ENCODE data around the gene THY1.

THY1 gene

DNA sequence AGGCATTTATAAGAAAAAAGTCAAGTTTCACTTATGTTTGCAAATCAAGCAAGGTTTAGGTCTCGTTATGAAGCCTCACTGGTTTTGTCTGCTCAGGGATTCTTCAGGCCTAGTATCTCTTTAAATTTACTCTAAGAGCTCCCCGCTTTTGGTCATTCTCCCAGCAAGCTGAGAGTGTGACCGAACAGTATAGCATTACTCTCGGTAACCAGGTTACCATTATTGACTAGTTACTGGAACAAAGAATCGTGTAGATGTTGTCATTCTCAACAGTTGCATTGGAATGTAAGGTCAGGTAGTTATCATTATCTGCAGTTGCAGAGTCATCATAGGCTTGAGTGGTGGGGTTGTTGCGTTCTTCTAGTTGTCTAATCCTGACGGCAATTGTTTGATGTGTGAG lies 31.7 kb downstream of the THY1 start:
- TF ChIP-seq GATA2 (IDR thresholded peaks at IDR 0.05; ENCODE audit: low read depth, low read length) (no peak), GATA3 (IDR thresholded peaks at IDR 0.05; ENCODE audit: low read depth, low read length) (no peak)

DNA sequence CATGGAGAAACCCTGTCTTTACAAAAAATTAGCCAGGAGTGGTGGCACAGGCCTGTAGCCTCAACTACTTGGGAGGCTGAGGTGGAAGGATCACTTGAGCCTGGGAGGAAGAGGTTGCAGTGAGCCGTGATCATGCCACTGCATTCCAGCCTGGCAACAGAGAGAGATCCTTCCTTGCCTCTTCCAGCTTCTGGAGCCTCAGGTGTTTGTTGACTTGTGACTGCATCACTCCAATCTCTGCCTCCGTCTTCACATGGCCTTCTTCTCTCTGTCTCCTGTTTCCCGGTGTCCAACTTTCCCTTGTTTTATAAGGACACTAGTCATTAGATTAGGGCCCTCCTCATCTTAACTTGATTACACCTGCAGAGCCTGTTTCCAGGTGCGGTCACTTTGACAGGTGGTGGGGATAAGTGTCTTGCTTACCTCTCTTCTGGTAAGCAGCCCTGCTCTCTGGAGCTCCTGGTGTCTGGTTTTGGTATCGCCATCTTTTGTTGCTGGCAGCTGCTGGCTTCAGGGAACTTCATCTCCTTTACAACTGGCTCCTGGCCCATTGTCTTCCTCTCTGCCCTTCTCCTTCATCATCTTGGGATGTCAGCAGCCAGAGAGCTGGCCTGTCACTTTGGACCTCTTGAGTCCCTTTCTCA lies 33.2 kb downstream of the THY1 start:
- no peak for TF ChIP-seq GATA3 (IDR thresholded peaks at IDR 0.05; ENCODE audit: low read depth, low read length)
- no peak for TF ChIP-seq GATA2 (IDR thresholded peaks at IDR 0.05; ENCODE audit: low read depth, low read length)

DNA sequence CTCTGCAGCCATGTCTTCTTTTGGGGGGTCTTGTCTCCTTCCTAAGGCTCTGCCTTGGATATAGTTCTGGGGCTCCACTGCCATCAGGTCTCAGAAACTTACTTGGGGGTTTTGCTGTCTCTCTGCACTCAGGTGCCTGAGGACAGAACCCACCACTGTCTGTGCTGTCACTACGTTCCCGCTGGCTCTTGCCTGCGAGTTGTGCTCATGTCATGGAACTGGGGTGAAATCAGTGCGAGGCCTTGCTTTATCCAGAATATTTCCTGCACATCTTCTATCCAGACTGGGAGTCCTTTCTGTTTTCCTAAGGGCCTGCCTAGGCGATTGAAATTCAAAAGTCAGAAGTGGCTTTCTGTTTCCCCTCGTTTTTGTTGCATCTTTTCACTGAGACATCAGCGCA lies 34.9 kb downstream of the THY1 start:
- TF ChIP-seq GATA2 (IDR thresholded peaks at IDR 0.05; ENCODE audit: low read depth, low read length) (no peak), GATA3 (IDR thresholded peaks at IDR 0.05; ENCODE audit: low read depth, low read length) (no peak)

DNA sequence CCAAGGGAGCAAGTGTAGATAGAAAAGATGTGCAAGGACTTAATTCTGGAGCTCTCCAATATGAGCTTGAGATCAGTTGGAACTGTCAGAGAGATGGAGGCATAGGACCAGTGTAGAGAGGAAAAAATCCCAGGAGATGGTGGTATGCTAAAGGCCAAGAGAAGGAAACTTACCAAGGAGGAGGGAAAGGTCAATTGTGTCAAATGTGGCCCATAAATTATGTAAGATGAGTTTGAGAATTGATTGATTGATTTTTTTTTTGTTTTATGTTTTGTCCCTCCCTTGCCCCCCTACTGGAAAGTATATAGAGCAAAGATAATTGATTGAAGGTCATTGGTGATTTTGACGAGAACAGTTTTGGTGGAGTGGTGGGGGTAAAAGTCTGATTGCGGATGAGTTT lies 38.6 kb downstream of the THY1 start:
- no peak for TF ChIP-seq GATA2 (IDR thresholded peaks at IDR 0.05; ENCODE audit: low read depth, low read length)
- no peak for TF ChIP-seq GATA3 (IDR thresholded peaks at IDR 0.05; ENCODE audit: low read depth, low read length)

DNA sequence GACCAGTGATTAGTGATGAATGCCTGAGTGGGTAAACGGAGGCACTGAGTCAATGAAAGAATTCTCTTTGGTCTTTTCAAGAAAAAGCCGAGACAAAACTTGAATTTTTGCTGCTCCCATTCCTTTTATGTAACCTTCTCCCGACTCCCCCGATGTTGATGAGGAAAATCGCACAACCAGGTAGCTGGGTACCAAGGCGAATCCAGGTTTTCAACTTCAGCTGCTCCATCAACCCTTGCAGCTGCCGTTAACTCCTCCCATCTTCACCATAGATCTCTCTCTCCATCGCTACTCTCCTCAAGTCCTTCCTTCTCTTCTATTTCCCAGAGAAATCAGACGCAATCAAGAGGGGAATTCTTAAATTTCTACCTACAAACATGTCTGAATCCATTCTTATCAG lies 40.9 kb downstream of the THY1 start:
- TF ChIP-seq GATA3 (IDR thresholded peaks at IDR 0.05; ENCODE audit: low read depth, low read length) (no peak), GATA2 (IDR thresholded peaks at IDR 0.05; ENCODE audit: low read depth, low read length) (no peak)

DNA sequence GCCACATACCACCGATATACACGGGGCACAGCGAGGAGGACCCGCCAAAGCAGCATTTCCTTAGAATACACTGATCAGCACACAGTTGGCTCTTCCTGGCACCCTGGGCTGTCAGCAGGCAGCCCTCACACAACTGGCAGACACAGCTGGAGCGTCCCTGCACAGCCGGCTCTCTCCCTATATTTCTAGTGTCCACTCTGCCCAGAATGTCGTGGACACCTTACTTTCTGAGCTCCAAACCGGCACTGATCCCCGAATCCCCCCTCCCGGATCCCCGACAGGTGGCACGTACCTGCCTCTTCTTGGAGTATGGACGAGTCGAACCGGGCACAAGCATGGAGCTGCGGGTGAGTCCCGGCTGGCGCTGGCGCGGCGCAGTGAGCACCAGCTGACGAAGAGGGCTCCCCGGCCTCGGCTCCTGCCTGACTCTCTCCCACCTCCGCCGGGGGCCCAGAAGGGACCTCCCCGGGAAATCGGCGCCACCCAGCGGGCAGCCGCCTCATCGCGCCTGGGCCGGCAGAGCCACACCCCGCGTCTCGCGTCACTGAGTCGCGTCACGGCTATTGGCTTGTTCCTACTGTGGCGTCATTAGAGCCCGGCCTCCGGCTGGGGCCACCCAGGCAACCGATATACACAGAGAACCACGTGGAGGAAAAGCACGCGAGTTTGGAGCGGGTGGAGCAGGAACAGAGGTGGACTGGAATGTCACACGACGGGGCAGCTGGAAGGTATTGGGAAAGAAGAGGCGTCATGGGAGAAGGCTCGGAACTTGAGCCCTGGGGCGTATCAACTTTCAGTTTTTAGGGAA lies 41.6 kb downstream of the THY1 start, which contains the start of gene USP2:
TSS of gene USP2 (minus strand) at position 510 of the 808 bp plus-strand sequence. CDS start 8,210 bp downstream, outside the sequence.
- TF ChIP-seq GATA2 (IDR thresholded peaks at IDR 0.05; ENCODE audit: low read depth, low read length) = no peak
- TF ChIP-seq GATA3 (IDR thresholded peaks at IDR 0.05; ENCODE audit: low read depth, low read length) = no peak

DNA sequence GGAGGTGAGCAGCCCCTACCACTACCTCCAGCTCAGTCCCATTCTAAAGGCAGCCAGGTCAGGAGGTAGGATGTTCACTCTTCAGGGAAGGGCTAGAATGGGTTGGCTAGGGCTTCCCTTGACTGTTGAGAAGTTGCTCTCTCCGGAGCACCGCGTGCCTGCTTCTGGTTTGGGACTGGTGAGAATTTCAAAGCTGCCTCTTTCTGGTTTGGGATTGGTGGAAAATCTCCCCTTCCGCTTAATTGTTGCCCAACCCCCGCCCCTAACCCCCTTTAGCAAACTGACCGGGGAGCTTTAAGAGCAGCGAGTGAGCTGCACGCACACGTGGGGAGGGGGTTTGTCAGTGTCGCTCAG lies 42.2 kb downstream of the THY1 start:
- TF ChIP-seq GATA2 (IDR thresholded peaks at IDR 0.05; ENCODE audit: low read depth, low read length) = no peak
- no peak for TF ChIP-seq GATA3 (IDR thresholded peaks at IDR 0.05; ENCODE audit: low read depth, low read length)

DNA sequence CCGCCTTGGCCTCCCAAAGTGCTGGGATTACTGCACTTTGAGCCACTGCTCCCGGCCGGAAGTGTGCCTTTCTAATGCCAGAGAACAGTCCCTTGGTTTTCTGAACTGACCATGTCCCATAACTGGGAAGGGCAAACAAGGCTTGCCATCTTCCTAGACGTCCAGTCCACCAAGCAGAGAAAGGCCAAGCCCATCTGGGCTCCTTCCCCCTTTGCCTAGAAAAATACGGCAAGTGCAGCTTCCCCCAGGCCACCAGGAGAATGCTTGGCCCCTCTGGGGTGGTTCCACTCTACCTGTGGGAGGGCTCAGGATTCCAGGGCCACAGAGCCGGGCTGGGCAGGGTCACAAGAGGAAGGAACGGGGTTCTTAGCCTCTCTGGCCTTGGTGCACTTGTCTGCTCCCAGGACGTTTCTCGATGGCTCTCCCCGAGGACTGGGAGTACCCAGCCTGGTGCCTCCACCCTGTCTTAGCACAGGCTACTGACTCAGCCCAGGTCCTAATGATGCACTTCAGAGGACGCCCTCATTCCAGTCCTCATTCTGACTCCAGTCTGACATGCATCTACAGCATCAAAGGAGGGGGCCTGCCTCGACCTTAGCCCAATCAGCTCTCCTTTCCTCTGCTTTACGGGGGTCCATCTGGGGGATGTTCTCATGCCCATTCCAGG lies 42.7 kb downstream of the THY1 start:
- TF ChIP-seq GATA3 (IDR thresholded peaks at IDR 0.05; ENCODE audit: low read depth, low read length) (no peak), GATA2 (IDR thresholded peaks at IDR 0.05; ENCODE audit: low read depth, low read length) (no peak)

DNA sequence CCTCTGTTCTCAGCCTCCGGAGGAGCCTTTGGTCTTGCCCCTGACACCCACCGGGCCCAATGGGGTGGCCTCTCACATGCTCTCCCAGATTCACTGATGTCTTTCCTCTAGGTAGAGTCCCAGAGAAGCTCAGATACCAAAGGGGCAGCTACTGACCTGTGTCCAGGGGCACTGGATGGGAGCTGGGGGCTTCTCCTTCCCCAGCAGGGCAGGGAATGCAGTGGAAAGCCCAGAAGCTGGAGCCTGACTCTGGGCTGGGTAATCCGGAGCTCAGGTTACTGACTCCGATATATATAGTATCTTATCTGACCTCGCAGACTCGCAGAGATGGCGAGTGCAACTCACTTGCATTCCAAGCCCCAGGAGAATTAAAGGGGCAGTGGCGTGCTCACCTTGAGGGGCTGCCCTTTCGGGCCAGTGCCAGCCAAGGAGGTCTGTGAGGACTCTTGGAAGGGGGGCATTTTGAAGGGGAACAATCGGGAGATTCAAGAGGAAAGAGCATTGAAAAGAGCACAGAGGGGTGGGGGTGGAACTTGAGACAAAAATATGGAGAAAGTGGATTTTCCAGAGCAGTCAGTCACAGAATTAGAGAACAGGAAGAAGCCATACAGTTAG lies 44.0 kb downstream of the THY1 start:
- no peak for TF ChIP-seq GATA3 (IDR thresholded peaks at IDR 0.05; ENCODE audit: low read depth, low read length)
- no peak for TF ChIP-seq GATA2 (IDR thresholded peaks at IDR 0.05; ENCODE audit: low read depth, low read length)

DNA sequence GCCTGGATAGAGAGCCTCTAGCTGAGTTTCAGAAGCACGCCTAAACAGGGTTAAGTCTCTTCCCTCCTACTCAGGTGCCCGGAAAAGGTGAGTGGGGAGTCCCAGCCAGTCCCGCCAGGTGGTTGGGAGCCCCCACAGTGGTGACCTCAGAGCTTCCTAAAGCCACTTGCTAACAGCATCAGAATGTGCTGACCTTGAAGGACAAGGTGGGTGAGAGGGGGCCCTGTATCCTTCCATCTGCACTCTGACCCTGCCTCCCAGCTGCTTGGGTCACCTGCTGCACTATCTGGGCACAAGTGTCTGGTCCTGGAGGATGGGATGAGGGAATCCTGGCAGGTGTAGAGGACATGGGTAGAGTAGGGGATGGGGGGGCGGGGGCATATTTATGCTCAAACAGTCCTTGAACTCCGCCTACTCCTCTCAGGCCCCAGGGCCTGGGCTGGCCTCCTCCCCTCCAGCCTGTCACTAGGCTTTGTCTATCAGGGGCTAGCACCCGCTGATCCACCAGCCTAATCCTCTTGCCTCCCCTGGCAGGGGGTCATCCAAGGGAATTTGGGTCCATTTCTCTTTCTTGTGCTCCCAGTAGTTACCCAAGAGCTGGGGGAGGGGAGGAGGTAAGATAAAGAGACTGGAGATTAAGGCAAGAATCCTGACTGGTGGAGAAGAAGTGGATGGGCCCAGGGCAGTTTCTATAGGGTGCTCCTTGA lies 44.9 kb downstream of the THY1 start:
- no peak for TF ChIP-seq GATA3 (IDR thresholded peaks at IDR 0.05; ENCODE audit: low read depth, low read length)
- no peak for TF ChIP-seq GATA2 (IDR thresholded peaks at IDR 0.05; ENCODE audit: low read depth, low read length)

DNA sequence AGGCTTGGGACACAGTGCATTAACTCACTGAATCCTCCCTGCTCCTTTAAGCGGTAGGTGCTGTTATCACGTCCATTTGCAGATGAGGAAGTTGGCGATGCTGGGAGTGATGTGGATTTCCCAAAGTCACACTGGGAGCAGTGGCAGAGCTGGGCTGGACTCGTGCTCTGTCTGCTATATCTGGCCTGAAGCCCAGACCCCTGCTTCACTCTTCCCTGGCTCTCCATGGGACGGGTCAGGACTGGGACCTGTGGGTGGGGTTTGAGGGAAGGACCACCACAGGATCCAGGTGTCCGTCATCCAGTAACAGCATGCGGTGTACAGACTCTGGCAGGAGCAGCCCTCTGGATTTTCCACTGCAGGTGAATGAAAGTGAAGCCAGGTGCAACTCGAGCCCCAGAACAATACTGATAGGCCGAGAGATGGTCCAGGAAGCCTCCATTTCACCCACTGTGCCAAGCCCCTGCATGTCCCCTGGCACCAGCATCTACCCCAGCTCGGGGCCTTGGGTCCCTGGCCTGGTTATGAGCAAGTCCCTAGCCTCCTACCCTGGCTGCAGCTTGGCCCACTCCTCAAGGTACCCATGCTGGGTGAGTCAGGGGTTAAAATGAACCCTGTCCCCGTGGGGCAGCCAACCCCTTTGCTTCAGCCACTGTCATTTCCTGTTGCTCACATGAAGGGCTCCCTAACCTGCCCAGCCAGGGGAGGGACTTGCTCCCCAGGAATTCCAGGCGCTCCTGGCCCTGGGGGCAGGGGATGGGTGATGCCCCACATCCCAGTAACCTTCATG lies 45.7 kb downstream of the THY1 start:
- no peak for TF ChIP-seq GATA3 (IDR thresholded peaks at IDR 0.05; ENCODE audit: low read depth, low read length)
- no peak for TF ChIP-seq GATA2 (IDR thresholded peaks at IDR 0.05; ENCODE audit: low read depth, low read length)

DNA sequence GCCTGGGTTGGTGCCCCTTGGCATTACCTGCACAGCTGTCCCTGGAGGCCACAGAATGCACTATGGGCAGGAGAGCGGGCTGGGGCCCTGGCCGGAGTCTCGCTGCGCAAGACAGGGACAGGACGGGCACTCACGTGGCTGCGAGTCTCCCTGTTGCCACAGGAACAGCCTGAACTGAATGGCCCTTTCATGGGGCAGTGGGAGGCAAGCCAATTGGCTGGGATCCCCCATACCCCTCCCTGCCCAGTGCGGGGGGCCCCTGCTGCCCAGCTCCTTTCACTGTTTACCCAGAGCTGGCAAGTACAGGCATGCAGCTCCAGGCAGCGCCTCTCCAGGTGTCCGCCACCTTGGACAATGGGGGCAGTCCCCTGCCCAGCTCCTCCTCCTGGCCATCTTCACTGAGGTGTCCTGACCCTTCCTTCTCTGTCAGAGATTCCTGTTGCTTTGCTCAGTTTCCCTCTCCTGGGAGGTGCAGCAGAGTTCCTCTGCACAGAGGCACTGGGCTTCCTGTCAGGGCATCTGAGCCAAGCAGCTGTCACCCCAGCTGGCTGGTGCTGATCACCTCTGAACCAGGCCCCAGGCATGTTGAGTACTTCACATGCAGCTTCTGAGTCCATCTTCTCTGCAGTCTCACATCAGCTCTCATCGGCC lies 46.6 kb downstream of the THY1 start:
- TF ChIP-seq GATA2 (IDR thresholded peaks at IDR 0.05; ENCODE audit: low read depth, low read length) (no peak), GATA3 (IDR thresholded peaks at IDR 0.05; ENCODE audit: low read depth, low read length) (no peak)
